Heart left ventricle (tissue), 16 donors: ENCODE results near the gene CCNYL1. TPM values are rescaled to one million over a fixed set of nuclear protein-coding genes. Genes with fewer than 3 reads are reported as not detected.
"Not testable (repeated sequence)": the region's sequence is repeated elsewhere in the genome, so short reads cannot be mapped to it uniquely, and the experiment has no call there.

Experiments
- ATAC-seq, 4 donors: fragments of 200-7000 bp; cut with Tn5 transposase; one replicate each; pipeline ENCODE4 v1.9.1; 2020 to 2022; ENCODE audit warnings: moderate library complexity in 4 of 4, mild to moderate bottlenecking in 3 of 4, moderate number of reproducible peaks in 1 of 4
- DNase-seq, 5 donors: peaks; one replicate each; pipeline ENCODE4 v3.0.0-alpha.2; 2020
- H3K27ac ChIP-seq, 12 donors: fragments of 200-600 bp; sonication (generic) in 4 of 12; one replicate each; pipeline versions ENCODE4 v1.5.0 to v1.8.0; 2016 to 2022; ENCODE audit warnings: mild to moderate bottlenecking in 2 of 12
- H3K27me3 ChIP-seq, 9 donors: fragments of 200-600 bp; sonication (generic) in 2 of 9; one replicate each; pipeline versions ENCODE4 v1.5.1 to v1.8.0; 2016 to 2022; ENCODE audit warnings: mild to moderate bottlenecking in 3 of 9
- H3K36me3 ChIP-seq, 9 donors: fragments of 200-600 bp; sonication (generic) in 2 of 9; one replicate each; pipeline versions ENCODE4 v1.5.0 to v1.8.0; 2018 to 2022; ENCODE audit warnings: mild to moderate bottlenecking in 2 of 9
- H3K4me1 ChIP-seq, 12 donors: fragments of 200-600 bp; sonication (generic) in 4 of 12; one replicate each; pipeline versions ENCODE4 v1.5.0 to v1.8.0; 2016 to 2022; ENCODE audit warnings: mild to moderate bottlenecking in 3 of 12
- H3K4me3 ChIP-seq, 12 donors: fragments of 200-600 bp; sonication (generic) in 4 of 12; one replicate each; pipeline versions ENCODE4 v1.5.0 to v1.8.0; 2017 to 2022; ENCODE audit warnings: mild to moderate bottlenecking in 9 of 12, moderate library complexity in 4 of 12
- H3K9me3 ChIP-seq, 12 donors: fragments of 200-600 bp; sonication (generic) in 4 of 12; one replicate each; pipeline versions ENCODE4 v1.5.0 to v1.8.0; 2016 to 2022; ENCODE audit warnings: mild to moderate bottlenecking in 1 of 12
- POLR2A ChIP-seq, 2 donors: fragments of 450-650 bp; IDR thresholded peaks; one replicate each; pipeline ENCODE4 v1.6.1; 2017; ENCODE audit warnings: antibody characterized with exemption in 2 of 2, mild to moderate bottlenecking in 2 of 2, moderate library complexity in 2 of 2
- WGBS, 4 donors: extraction: QIAGEN DNeasy Blood & Tissue Kit in 2 of 4; methylation state at CpG; one replicate each; pipeline versions ENCODE4 v1.1.5 to v1.1.7; 2013 to 2018; 5-methylcytosine and 5-hydroxymethylcytosine counted together
- intact Hi-C, 10 donors: fragments of 100-400 bp; cut with DNase I; formaldehyde crosslinking; loops; one replicate each; pipeline versions ENCODE4 v1.11.1 to v1.14.2; 2022
- polyA plus RNA-seq, 2 donors: library from polyadenylated mRNA; stranded (reverse); fragments of 200-250 nt; gene quantifications; one replicate each; pipeline ENCODE4 v1.2.3, GENCODE V29; 2013
- total RNA-seq, 9 donors: library from RNA; depleted of rRNA in 2 of 9; stranded (reverse); fragments of >200 nt in 2 of 9; fragmentation: NEBNext Ultra II Directional in 3 of 9; extraction: Animal tissue kit (Norgen Biotek cat#: 25700) in 3 of 9; gene quantifications; one replicate each; pipeline versions ENCODE4 v1.1.0 to v1.2.4, GENCODE V29; 2016 to 2023
- TF ChIP-seq, protein P1 (sequence below), 12 donors: fragments of 200-600 bp; sonication (generic) in 4 of 12; IDR thresholded peaks; one replicate each; pipeline versions ENCODE4 v1.5.0 to v1.8.0; 2018 to 2022; ENCODE audit warnings: antibody characterized with exemption in 12 of 12, mild to moderate bottlenecking in 5 of 12
- donor health status: ischemic (EF 13 %, LVEDD 7.1; RV severe dilation, severe dysfunction).
- donor health status: healthy with polysubstance abuse.
- donor health status: DM: no; HTN: yes; CAD: no.
- donor health status: DM: no; HTN: no; CAD: no.
- donor health status: ischemic (EF 25% LVEDD 6.9; RV normal size, moderate dysfunction).
- donor health status: ischemic (EF 25% LVEDD 5.7; RV mildly dilated, moderate dysfunction).
- donor health status: healthy.
- donor health status: DM: yes; HTN: yes; CAD: no.
- donor health status: ischemic (EF 35%, LVEDD 5.7; RV mildly dilated, moderate dysfunction).
- donor health status: nonischemic (EF 11% LVEDD 7.7; RV severe dilation, severe dysfunction).
- donor health status: DM: yes; HTN: yes; CAD: no.
- donor health status: PGD.
- donor health status: ischemic (EF 29% LVEDD 5.4; RV normal size, mild dysfunction).
- donor health status: nonischemic (EF 23%, LVEDD 6.1; RV moderate dilation, normal function).

Gene CCNYL1
- total and polyA plus RNA-seq, 11 donors = 3.9 to 17.5 (median 10.9) TPM

DNA sequence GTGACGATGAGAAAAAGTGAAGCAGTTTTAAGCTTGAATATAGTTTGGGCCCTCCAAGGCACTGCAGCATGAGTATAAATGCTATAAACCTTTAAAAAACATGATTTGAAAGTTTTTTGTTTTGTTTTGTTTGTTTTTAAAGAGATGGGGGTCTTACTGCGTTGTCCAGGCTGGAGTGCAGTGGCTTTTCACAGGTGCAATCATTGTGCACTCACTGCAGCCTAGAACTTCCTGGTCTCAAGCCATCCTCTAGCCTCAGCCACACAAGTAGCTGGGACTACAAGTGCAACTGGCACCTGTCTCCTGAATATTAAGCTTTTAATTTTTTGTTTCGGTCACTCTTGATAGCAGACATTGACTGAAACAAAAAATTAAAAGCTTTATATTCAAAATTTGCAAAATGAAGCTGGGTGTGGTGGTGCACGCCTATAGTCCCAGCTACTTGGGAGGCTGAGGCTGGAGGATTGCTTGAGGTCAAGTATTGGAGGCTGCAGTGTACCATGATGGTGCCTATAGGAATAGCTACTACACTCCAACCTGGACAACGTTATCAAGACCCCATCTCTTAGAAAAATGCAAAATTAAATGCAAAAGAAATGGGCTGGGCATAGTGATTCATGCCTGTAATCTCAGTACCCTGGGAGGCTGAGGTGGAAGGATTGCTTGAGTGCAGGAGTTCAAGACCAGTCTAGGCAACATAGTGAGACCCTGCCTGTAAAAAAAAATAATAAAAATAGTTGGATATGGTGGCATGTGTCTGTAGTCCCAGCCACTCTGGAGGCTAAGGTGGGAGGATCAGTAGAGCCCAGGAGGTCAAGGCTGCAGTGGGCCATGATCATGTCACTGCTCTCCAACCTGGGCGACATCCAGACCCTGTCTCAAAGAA is 43.3 kb downstream of the CCNYL1 start:
- ATAC-seq = no peak
- no peak for DNase-seq
- WGBS, 4 donors = 97 to 99% (median 97%) methylated on average over 6 of the region's 6 CpGs
- intact Hi-C loops = no loop called here
- H3K4me3 ChIP-seq = no peak overlapping the region
- no peak for TF ChIP-seq POLR2A (IDR thresholded peaks at IDR 0.05)
- TF ChIP-seq, protein P1, sequence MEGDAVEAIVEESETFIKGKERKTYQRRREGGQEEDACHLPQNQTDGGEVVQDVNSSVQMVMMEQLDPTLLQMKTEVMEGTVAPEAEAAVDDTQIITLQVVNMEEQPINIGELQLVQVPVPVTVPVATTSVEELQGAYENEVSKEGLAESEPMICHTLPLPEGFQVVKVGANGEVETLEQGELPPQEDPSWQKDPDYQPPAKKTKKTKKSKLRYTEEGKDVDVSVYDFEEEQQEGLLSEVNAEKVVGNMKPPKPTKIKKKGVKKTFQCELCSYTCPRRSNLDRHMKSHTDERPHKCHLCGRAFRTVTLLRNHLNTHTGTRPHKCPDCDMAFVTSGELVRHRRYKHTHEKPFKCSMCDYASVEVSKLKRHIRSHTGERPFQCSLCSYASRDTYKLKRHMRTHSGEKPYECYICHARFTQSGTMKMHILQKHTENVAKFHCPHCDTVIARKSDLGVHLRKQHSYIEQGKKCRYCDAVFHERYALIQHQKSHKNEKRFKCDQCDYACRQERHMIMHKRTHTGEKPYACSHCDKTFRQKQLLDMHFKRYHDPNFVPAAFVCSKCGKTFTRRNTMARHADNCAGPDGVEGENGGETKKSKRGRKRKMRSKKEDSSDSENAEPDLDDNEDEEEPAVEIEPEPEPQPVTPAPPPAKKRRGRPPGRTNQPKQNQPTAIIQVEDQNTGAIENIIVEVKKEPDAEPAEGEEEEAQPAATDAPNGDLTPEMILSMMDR (IDR thresholded peaks at IDR 0.05) = no peak
- H3K27ac ChIP-seq = no peak overlapping the region
- no peaks in the 10 kb centered on the region for H3K9me3 ChIP-seq
- no peaks in the 10 kb centered on the region for H3K27me3 ChIP-seq
- H3K36me3 ChIP-seq = peaks cover 0 to 56% (median 26%) of the 10 kb centered on the region in 9 donors
- peaks cover 0 to 4% (median 0%) of the 10 kb centered on the region in 12 donors for H3K4me1 ChIP-seq

DNA sequence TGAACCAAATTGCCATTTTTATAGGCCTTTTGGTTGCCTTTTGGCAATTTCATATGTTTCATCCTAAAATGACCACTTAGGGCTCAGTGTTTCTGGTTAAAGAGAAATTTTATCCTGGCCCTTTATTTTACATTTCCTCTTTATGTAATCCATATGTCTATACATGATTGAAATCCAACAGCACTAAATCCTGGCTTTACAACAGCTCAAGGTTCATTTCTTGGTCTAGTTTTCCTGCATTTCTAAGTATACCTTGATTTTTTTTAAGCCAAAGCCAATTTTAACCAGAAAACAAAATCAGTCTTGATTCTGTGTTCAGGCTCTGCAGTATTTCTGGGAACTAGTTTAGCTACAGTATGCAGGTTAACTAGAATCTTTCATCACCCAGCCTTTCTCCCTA is 46.6 kb downstream of the CCNYL1 start:
- H3K4me3 ChIP-seq = no peak overlapping the region
- peaks cover 0 to 4% (median 0%) of the 10 kb centered on the region in 12 donors for H3K4me1 ChIP-seq
- no peak overlapping the region for H3K27ac ChIP-seq
- H3K36me3 ChIP-seq = peaks cover 0 to 34% (median 19%) of the 10 kb centered on the region in 9 donors
- intact Hi-C loops = no loop called here
- no peak for TF ChIP-seq POLR2A (IDR thresholded peaks at IDR 0.05)
- TF ChIP-seq, protein P1 (IDR thresholded peaks at IDR 0.05) = no peak
- ATAC-seq = no peak
- H3K9me3 ChIP-seq = no peaks in the 10 kb centered on the region
- no peak for DNase-seq
- H3K27me3 ChIP-seq = no peaks in the 10 kb centered on the region

DNA sequence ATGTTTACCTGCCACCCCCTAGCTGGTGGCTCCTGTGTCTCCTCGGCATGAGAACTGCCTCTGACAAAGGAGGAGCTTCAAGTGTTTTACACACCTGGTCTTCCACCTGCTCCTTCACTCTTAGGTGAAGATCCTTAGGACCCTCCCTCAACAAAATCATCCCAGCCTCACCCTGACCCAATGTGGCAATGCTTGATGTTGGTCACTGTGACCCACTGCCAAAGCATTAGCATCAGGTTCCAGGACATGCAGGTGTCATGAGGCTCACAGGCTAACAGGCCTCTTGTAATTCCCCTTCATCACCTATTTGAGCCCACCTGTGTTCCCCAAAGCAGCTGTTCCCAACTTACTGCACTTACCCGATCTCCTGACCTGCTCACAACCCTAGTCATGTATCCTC is 48.5 kb downstream of the CCNYL1 start:
- Histone ChIP-seq H3K4me3 (no peak overlapping the region), H3K4me1 (peaks cover 0 to 11% (median 0%) of the 10 kb centered on the region in 12 donors), H3K27ac (no peak overlapping the region), H3K36me3 (peaks cover 0 to 31% (median 9%) of the 10 kb centered on the region in 9 donors), H3K27me3 (no peaks in the 10 kb centered on the region), H3K9me3 (no peaks in the 10 kb centered on the region)
- intact Hi-C loops = no loop called here
- ATAC-seq = no peak
- no peak for DNase-seq
- TF ChIP-seq, protein P1 (IDR thresholded peaks at IDR 0.05) = no peak
- no peak for TF ChIP-seq POLR2A (IDR thresholded peaks at IDR 0.05)
- 84 to 96% (median 94%) methylated on average over 2 of the region's 2 CpGs for WGBS, 4 donors

DNA sequence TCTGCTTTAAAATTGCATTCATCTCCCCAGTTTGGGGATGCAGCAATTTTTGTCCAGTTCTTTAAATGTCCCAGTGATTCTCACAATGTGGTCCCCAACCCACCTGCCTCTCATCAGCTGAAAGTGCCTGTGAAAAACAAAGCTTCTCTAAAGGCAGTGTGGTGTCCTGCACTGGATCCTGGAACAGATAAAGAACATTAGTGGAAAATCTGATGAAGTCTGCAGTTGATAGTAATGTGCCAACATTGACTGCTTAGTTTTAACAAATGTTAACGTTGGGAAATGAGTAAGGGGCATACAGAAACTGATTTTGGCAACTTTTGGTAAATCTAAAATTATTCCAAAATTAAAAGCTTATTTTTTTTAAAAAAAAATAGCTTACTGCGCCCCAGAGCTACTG is 49.0 kb downstream of the CCNYL1 start:
- no peaks in the 10 kb centered on the region for H3K27me3 ChIP-seq
- TF ChIP-seq POLR2A (IDR thresholded peaks at IDR 0.05) = no peak
- TF ChIP-seq, protein P1 (IDR thresholded peaks at IDR 0.05) = no peak
- H3K4me3 ChIP-seq = no peak overlapping the region
- WGBS, 4 donors = 73 to 89% (median 88%) methylated on average over 2 of the region's 2 CpGs
- H3K27ac ChIP-seq = no peak overlapping the region
- no peaks in the 10 kb centered on the region for H3K9me3 ChIP-seq
- ATAC-seq = no peak
- peaks cover 0 to 27% (median 6%) of the 10 kb centered on the region in 9 donors for H3K36me3 ChIP-seq
- no peak for DNase-seq
- H3K4me1 ChIP-seq = peaks cover 0 to 14% (median 3%) of the 10 kb centered on the region in 12 donors
- intact Hi-C loops = no loop called here

DNA sequence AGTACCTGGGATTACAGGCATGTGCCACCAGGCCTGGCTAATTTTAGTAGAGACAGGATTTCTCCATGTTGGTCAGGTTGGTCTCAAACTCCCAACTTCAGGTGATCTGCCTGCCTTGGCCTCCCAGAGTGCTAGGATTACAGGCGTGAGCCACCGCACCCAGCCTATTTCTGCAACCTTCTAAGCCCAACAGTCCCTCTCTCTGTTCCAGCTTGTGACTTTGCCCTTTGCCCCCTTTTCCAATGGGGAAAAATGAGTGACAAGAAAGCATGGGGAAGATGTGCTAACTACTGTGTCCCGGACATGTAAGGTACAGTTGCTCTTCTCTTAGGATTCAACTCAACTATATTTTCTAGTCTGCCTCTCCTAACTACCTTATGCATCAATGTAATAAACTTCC is 50.0 kb downstream of the CCNYL1 start:
- H3K27ac ChIP-seq, intact Hi-C loops, H3K4me3 ChIP-seq, ATAC-seq, H3K27me3 ChIP-seq, DNase-seq, H3K9me3 ChIP-seq: not testable (repeated sequence)
- Histone ChIP-seq H3K36me3 (peaks cover 0 to 27% (median 6%) of the 10 kb centered on the region in 9 donors), H3K4me1 (peaks cover 0 to 23% (median 3%) of the 10 kb centered on the region in 12 donors)
- 92 to 100% (median 94%) methylated on average over 3 of the region's 3 CpGs for WGBS, 4 donors
